ENCODE data around the gene HMBS. TPM values are rescaled to one million over a fixed set of nuclear protein-coding genes. Genes with fewer than 3 reads are reported as not detected.

Gene HMBS
- total RNA-seq, 4 donors from 2014 or later = 8.7 to 31.1 (median 14.5) TPM

GRCh38 chr11:119114351-119114750 lies 29.7 kb downstream of the HMBS start:
- H3K27me3 ChIP-seq = no peaks in the 10 kb centered on the region
- DNase-seq (no peak), ATAC-seq (no peak)
- TF ChIP-seq POLR2A (IDR thresholded peaks at IDR 0.05) (no peak), CTCF (IDR thresholded peaks at IDR 0.05 in 4 of 5, conservative IDR thresholded peaks at IDR 0.05 in 1 of 5) (no peak)
- H3K27ac ChIP-seq = no peak overlapping the region
- H3K9me3 ChIP-seq = no peaks in the 10 kb centered on the region
- in situ Hi-C loops (cut with MboI; ENCODE audit: low sequenced_read_pairs in 4 of 4) (no loop called here), intact Hi-C loops (cut with DNase I; ENCODE audit: low total_unique reads) (no loop called here)
- peaks cover 0 to 59% of the 10 kb centered on the region in 2 donors for H3K36me3 ChIP-seq
- no peaks in the 10 kb centered on the region for H3K4me1 ChIP-seq
- no peak overlapping the region for H3K4me3 ChIP-seq

- no peaks in the 10 kb centered on the region for H3K27me3 ChIP-seq
- H3K4me1 ChIP-seq = peaks cover 1 to 3% of the 10 kb centered on the region in 2 donors
- H3K36me3 ChIP-seq = peaks cover 0 to 59% of the 10 kb centered on the region in 2 donors
- TF ChIP-seq CTCF (IDR thresholded peaks at IDR 0.05 in 4 of 5, conservative IDR thresholded peaks at IDR 0.05 in 1 of 5) (no peak), POLR2A (IDR thresholded peaks at IDR 0.05) (no peak)
- in situ Hi-C loops (cut with MboI; ENCODE audit: low sequenced_read_pairs in 4 of 4) = no loop called here
- H3K27ac ChIP-seq = no peak overlapping the region
- intact Hi-C loops (cut with DNase I; ENCODE audit: low total_unique reads) = no loop called here
- H3K9me3 ChIP-seq = no peaks in the 10 kb centered on the region
- DNase-seq (peak; percentile 30 to 35), ATAC-seq (no peak)
- no peak overlapping the region for H3K4me3 ChIP-seq
These were observed 31.0 kb downstream of the HMBS start for GRCh38 chr11:119115484-119116234.

GRCh38 chr11:119116235-119116594 lies 31.5 kb downstream of the HMBS start:
- in situ Hi-C loops (cut with MboI; ENCODE audit: low sequenced_read_pairs in 4 of 4) = no loop called here
- no peak overlapping the region for H3K4me3 ChIP-seq
- no peaks in the 10 kb centered on the region for H3K27me3 ChIP-seq
- ATAC-seq (no peak), DNase-seq (no peak)
- intact Hi-C loops (cut with DNase I; ENCODE audit: low total_unique reads) = no loop called here
- H3K9me3 ChIP-seq = no peaks in the 10 kb centered on the region
- no peak overlapping the region for H3K27ac ChIP-seq
- H3K4me1 ChIP-seq = peaks cover 4 to 6% of the 10 kb centered on the region in 2 donors
- peaks cover 0 to 54% of the 10 kb centered on the region in 2 donors for H3K36me3 ChIP-seq
- TF ChIP-seq POLR2A (IDR thresholded peaks at IDR 0.05) (no peak), CTCF (IDR thresholded peaks at IDR 0.05 in 4 of 5, conservative IDR thresholded peaks at IDR 0.05 in 1 of 5) (no peak)

GRCh38 chr11:119116601-119117000 lies 31.9 kb downstream of the HMBS start:
- H3K27me3 ChIP-seq = no peaks in the 10 kb centered on the region
- in situ Hi-C loops (cut with MboI; ENCODE audit: low sequenced_read_pairs in 4 of 4) (no loop called here), intact Hi-C loops (cut with DNase I; ENCODE audit: low total_unique reads) (no loop called here)
- peaks cover 4 to 6% of the 10 kb centered on the region in 2 donors for H3K4me1 ChIP-seq
- no peak overlapping the region for H3K27ac ChIP-seq
- ATAC-seq (no peak), DNase-seq (no peak)
- H3K9me3 ChIP-seq = no peaks in the 10 kb centered on the region
- no peak overlapping the region for H3K4me3 ChIP-seq
- TF ChIP-seq POLR2A (IDR thresholded peaks at IDR 0.05) = no peak
- TF ChIP-seq CTCF (IDR thresholded peaks at IDR 0.05 in 4 of 5, conservative IDR thresholded peaks at IDR 0.05 in 1 of 5) = no peak
- peaks cover 0 to 50% of the 10 kb centered on the region in 2 donors for H3K36me3 ChIP-seq

All from gastrocnemius medialis (tissue), 4 donors.